Retinal pigment epithelial cell (primary cell): ENCODE results near the gene RAB27B.
"Not testable (repeated sequence)": the region's sequence is repeated elsewhere in the genome, so short reads cannot be mapped to it uniquely, and the experiment has no call there.

Experiments
- DNase-seq: peaks from one replicate; pipeline ENCODE4 v3.0.0-alpha.2; 2010; ENCODE audit warnings: low read depth
- H3K4me3 ChIP-seq: 2 replicates; pipeline ENCODE4 v1.5.1; 2011; ENCODE audit warnings: mild to moderate bottlenecking, low read length, control low read depth, moderate library complexity
- CTCF ChIP-seq: conservative IDR thresholded peaks from 2 replicates; pipeline ENCODE4 v1.5.1; 2011; ENCODE audit warnings: low read depth, low read length, control low read depth, inconsistent platforms

Gene RAB27B

DNA sequence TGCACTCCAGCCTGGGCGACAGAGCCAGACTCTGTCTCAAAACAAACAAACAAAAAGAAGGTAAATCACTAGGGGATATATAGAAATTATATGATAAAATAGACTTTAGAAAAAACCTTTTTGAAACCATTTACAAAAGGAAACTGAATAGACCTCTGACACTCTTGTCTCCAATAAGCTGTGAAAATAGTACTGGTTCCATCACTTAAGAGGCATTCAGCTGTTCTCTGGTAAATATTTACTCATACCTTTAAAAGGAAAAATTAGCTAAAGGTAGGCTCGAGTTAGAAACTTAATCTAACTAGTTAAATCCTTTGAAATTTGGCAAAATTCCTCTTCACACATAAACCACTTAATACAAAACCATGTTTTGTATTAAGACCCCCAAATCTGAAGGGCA is 21.4 kb downstream of the RAB27B start:
- DNase-seq: no peak
- no peak for TF ChIP-seq CTCF
- no peak overlapping the region for H3K4me3 ChIP-seq

GRCh38 chr18:54850598-54850997 is 22.3 kb downstream of the RAB27B start:
- no peak overlapping the region for H3K4me3 ChIP-seq
- no peak for DNase-seq
- no peak for TF ChIP-seq CTCF

DNA sequence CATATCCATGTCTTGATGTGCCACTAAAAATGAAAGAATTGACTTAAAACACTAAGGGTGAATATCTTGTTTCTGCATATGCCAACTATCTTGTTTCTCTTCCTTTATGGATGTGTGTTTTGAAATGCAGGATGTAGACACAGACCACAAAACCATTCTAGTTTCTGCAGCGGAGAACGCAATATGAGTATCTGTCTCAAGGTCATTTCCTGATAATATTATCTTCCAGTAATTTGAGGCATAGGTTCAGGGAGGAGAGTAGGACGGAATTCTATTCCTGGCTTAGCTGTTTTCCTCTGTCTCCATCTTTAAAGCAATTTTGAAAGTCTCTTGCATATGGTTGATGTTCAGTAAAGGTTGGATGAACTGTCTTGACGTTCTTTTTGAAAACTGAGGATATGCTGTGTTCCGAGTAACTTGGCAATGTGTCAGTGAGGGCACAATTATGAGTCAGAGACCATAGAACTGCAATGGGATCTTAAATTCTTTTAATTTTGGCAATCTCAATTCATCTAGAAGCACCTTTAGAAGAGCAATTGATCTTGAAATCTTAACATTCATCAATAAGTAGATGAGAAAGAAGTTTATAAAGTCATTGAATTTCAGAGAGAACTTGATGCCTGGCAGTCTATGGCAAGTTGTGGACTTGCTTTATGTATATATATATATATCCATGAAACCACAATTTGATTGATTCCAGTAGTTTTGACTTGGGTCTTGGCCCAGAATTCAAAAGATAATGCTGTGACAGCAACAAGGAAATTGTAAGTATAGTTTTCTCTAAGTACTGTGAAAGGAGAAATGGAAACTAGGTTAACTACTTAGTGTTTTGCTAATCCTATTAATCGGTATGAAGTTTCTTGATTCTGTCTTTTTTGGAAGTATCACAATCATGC is 24.8 kb downstream of the RAB27B start:
- no peak for TF ChIP-seq CTCF
- H3K4me3 ChIP-seq: no peak overlapping the region
- DNase-seq: no peak

DNA sequence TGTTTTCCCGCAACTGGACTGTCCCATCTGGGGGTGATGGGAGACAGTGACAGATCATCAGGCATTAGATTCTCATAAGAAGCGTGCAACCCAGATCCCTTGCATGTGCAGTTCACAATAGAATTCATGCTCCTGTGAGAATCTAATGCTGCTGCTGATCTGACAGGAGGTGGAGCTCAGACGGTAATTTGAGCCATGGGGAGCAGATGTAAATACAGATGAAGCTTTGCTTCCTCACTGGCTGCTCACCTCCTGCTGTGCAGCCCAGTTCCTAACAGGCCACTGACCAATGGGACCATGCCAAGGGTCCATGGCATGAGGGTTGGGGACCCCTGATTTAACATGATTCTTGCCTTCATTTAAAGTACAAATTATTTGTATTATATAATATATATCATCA is 26.8 kb downstream of the RAB27B start:
- H3K4me3 ChIP-seq, DNase-seq: not testable (repeated sequence)

GRCh38 chr18:54856105-54856646 is 27.9 kb downstream of the RAB27B start:
- TF ChIP-seq CTCF: no peak

DNA sequence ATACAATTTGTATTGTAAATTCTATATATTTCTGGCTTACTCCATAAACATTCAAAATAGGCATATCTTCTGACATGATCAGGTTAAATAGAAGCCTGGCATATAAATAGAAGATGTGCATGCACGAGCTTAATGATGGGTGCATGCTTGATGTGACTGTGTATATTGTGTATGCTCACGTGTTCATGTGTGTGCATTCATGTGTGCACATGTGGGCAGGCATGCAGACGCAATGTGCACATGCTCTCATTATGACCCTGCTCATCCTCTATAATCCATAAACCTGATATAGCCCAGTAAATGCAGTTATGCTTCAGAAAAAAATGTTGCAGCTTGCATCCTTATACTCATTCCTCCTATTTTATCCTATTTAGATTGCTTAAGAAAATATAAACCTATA is 29.2 kb downstream of the RAB27B start:
- no peak for DNase-seq
- no peak overlapping the region for H3K4me3 ChIP-seq
- no peak for TF ChIP-seq CTCF

More at GRCh38 chr18:54856105-54856646, 27.9 kb downstream of the RAB27B start:
- no peak for DNase-seq
- H3K4me3 ChIP-seq: no peak overlapping the region

DNA sequence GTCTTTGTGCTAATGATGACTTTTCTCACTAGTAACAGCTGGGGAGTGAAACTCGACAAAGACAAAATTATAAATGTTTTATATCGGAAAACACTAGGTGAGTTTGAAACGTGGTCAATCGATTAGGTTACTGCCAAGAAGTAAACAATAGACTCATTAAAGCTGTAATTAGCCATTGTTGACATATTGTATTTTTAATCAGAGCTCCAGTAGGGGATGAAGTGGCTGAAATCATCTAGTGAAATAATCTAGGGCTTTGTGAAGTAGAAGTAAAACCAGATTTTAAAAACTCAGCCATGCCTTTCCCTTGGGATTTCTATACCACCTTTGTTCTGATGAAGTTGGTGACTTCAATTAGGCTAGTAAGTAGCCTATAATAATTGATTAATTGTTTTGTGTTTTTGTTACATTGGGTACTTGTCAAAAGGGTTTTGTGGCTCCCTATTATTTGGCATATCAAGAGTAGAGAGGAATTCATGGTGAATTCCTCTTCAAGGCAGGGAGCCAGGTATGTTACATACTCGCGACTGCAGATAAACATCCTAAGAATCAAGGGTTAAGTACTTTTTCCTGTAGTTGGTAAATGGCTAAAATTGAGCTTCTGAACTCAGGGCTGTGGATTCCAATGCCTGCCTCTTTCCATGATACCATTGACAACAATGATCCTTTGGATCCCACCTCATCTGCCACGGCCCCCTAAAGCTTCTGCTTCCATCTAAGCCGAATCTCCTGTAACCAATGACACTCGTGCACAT is 31.6 kb downstream of the RAB27B start:
- DNase-seq: no peak
- H3K4me3 ChIP-seq: no peak overlapping the region
- no peak for TF ChIP-seq CTCF
